HepG2 (cell line): ENCODE results near the gene CRLF1. TPM values are rescaled to one million over a fixed set of nuclear protein-coding genes. Genes with fewer than 3 reads are reported as not detected.
A peak's percentile ranks its signal among the peaks of the same experiment; 100 is the strongest.

Experiments used
- AHR ChIP-seq: IDR thresholded peaks from 2 replicates; pipeline ENCODE4 v1.6.1; 2018; ENCODE audit warnings: missing genetic modification reagents, missing compliant biosample characterization
- ASH2L ChIP-seq: fragments of 300-600, 200-600 bp; sonication (generic); IDR thresholded peaks from 2 replicates; pipeline ENCODE4 v1.7.0; 2017; ENCODE audit warnings: low read depth, mild to moderate bottlenecking, moderate library complexity, mixed read lengths, low read length; ENCODE audit not compliant: insufficient read length
- CBX2 ChIP-seq, 2 experiments: fragments of 200-600 bp in 1 of 2; sonication (generic); formaldehyde crosslinking in 1 of 2; IDR thresholded peaks; 2 replicates each; pipeline versions ENCODE4 v1.7.0 to v1.8.1; 2018 to 2022; ENCODE audit warnings: low read depth in 2 of 2, low read length in 1 of 2, mild to moderate bottlenecking in 1 of 2, missing genetic modification reagents in 1 of 2
- CCAR2 ChIP-seq: fragments of 200-400 bp; formaldehyde crosslinking; optimal IDR thresholded peaks from 2 replicates; pipeline ENCODE3; 2018; ENCODE audit warnings: low read depth, mild to moderate bottlenecking, low read length, moderate library complexity
- ETV5 ChIP-seq: IDR thresholded peaks from 2 replicates; pipeline ENCODE4 v1.6.1; 2018; ENCODE audit warnings: missing biosample characterization, missing genetic modification reagents, inconsistent platforms, borderline replicate concordance
- KDM3A ChIP-seq: IDR thresholded peaks from 2 replicates; pipeline ENCODE4 v1.6.1; 2018; ENCODE audit warnings: low read depth, missing compliant biosample characterization
- KLF16 ChIP-seq, 2 experiments: sonication (generic) in 1 of 2; formaldehyde crosslinking in 1 of 2; IDR thresholded peaks; 2 replicates each; pipeline versions ENCODE4 v1.6.1 to v1.8.0; 2016 to 2023; ENCODE audit warnings: missing genetic modification reagents in 2 of 2, missing compliant biosample characterization in 1 of 2
- NFKBIZ ChIP-seq: IDR thresholded peaks from 2 replicates; pipeline ENCODE4 v1.6.1; 2018; ENCODE audit warnings: missing genetic modification reagents, missing compliant biosample characterization
- NONO ChIP-seq, 2 experiments: fragments of 450-650 bp in 1 of 2; sonication (generic) in 1 of 2; formaldehyde crosslinking in 1 of 2; IDR thresholded peaks in 1 of 2; conservative IDR thresholded peaks in 1 of 2; 2 replicates each; pipeline versions ENCODE4 v1.6.1 to v1.8.0; 2017 to 2022; ENCODE audit warnings: mild to moderate bottlenecking in 1 of 2, missing genetic modification reagents in 1 of 2, moderate library complexity in 1 of 2
- POLR2A ChIP-seq, 2 experiments: IDR thresholded peaks; 2 replicates each; pipeline ENCODE4 v1.6.1; 2011; ENCODE audit warnings: low read depth in 2 of 2, low read length in 2 of 2, mild to moderate bottlenecking in 1 of 2, moderate library complexity in 1 of 2; ENCODE audit not compliant: insufficient read depth in 1 of 2
- THRA ChIP-seq: sonication (generic); formaldehyde crosslinking; IDR thresholded peaks from 2 replicates; pipeline ENCODE4 v1.4.0; 2020; ENCODE audit warnings: missing genetic modification reagents, borderline replicate concordance
- ZBTB42 ChIP-seq: sonication (generic); formaldehyde crosslinking; IDR thresholded peaks from 2 replicates; pipeline ENCODE4 v1.5.0; 2020; ENCODE audit warnings: mild to moderate bottlenecking, missing genetic modification reagents
- ZEB1 ChIP-seq: IDR thresholded peaks from 2 replicates; pipeline ENCODE4 v1.6.1; 2012; ENCODE audit warnings: mild to moderate bottlenecking, low read depth, inconsistent platforms; ENCODE audit not compliant: insufficient replicate concordance
- ZNF205 ChIP-seq: IDR thresholded peaks from 2 replicates; pipeline ENCODE4 v1.6.1; 2018; ENCODE audit warnings: missing biosample characterization, missing genetic modification reagents
- ZNF296 ChIP-seq: sonication (generic); formaldehyde crosslinking; conservative IDR thresholded peaks from 2 replicates; pipeline ENCODE4 v1.5.0; 2020; ENCODE audit warnings: mild to moderate bottlenecking, missing genetic modification reagents
- ZNF383 ChIP-seq: sonication (generic); formaldehyde crosslinking; IDR thresholded peaks from 2 replicates; pipeline ENCODE4 v1.4.0; 2020; ENCODE audit warnings: missing genetic modification reagents, mild to moderate bottlenecking, borderline replicate concordance
- ZNF629 ChIP-seq: sonication (generic); formaldehyde crosslinking; conservative IDR thresholded peaks from 2 replicates; pipeline ENCODE4 v1.5.0; 2020; ENCODE audit warnings: missing genetic modification reagents
- ZNF646 ChIP-seq: sonication (generic); formaldehyde crosslinking; IDR thresholded peaks from 2 replicates; pipeline ENCODE4 v1.9.0; 2021; ENCODE audit warnings: mild to moderate bottlenecking, missing genetic modification reagents
- ZNF709 ChIP-seq: sonication (generic); formaldehyde crosslinking; IDR thresholded peaks from 2 replicates; pipeline ENCODE4 v1.5.0; 2020; ENCODE audit warnings: mild to moderate bottlenecking, missing genetic modification reagents
- polyA plus RNA-seq, 8 experiments: library from polyadenylated mRNA; depleted of rRNA in 3 of 8; stranded (reverse) in 7 of 8; unstranded in 1 of 8; fragments of >200 nt; fragmentation: Illumina TruSeq in 4 of 8; extraction: Trizol in 4 of 8; gene quantifications; 2 replicates each; pipeline versions ENCODE4 v1.2.1 to v1.2.3, GENCODE V29; 2011 to 2016; ENCODE audit warnings: low read depth in 4 of 8, missing spikeins in 1 of 8, mixed read lengths in 1 of 8; ENCODE audit not compliant: insufficient read depth in 1 of 8
- total RNA-seq, 5 experiments: library from RNA; depleted of rRNA; stranded (reverse); fragments of >200 nt; fragmentation: Illumina TruSeq; extraction: Trizol; gene quantifications; 2 replicates each; pipeline ENCODE4 v1.2.3, GENCODE V29; 2016; ENCODE audit warnings: low read depth in 1 of 5
- TF ChIP-seq, protein P1 (sequence below): sonication (generic); formaldehyde crosslinking; IDR thresholded peaks from 2 replicates; pipeline ENCODE4 v1.4.0; 2020; ENCODE audit warnings: missing genetic modification reagents

CRLF1 gene
- total and polyA plus RNA-seq, 2 of the 13 experiments (the other 11 are each of a cell fraction or from before 2014, with no cell fraction given), result 217 to 296 TPM

- peak in 1 of 2 experiments; percentile 53; a peak in 2 of 4 replicates for TF ChIP-seq KLF16 (CRISPR knock-in tag; IDR thresholded peaks at IDR 0.05)
- TF ChIP-seq ZNF296 (CRISPR knock-in tag), result no peak
- peak; percentile 48; the same call in 1 of the 2 replicates for TF ChIP-seq KDM3A (CRISPR knock-in tag)
- peak; percentile 95 for TF ChIP-seq ETV5 (CRISPR knock-in tag)
- TF ChIP-seq AHR, result 0 out of 2 replicates have a peak, but pooled peaks have one; percentile 47
- TF ChIP-seq, protein P1, sequence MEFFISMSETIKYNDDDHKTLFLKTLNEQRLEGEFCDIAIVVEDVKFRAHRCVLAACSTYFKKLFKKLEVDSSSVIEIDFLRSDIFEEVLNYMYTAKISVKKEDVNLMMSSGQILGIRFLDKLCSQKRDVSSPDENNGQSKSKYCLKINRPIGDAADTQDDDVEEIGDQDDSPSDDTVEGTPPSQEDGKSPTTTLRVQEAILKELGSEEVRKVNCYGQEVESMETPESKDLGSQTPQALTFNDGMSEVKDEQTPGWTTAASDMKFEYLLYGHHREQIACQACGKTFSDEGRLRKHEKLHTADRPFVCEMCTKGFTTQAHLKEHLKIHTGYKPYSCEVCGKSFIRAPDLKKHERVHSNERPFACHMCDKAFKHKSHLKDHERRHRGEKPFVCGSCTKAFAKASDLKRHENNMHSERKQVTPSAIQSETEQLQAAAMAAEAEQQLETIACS (CRISPR knock-in tag), result no peak
- no peak for TF ChIP-seq ZNF383
- TF ChIP-seq ZNF646 (CRISPR knock-in tag), result 0 out of 2 replicates have a peak, but pooled peaks have one; percentile 52
- TF ChIP-seq ASH2L, result no peak
- TF ChIP-seq ZNF709 (CRISPR knock-in tag), result 0 out of 2 replicates have a peak, but pooled peaks have one; percentile 40
- no peak for TF ChIP-seq NFKBIZ (CRISPR knock-in tag)
- TF ChIP-seq CBX2 (IDR thresholded peaks at IDR 0.05; ENCODE audit: low read depth, low read length), result no peak
- TF ChIP-seq CBX2 (CRISPR knock-in tag; IDR thresholded peaks at IDR 0.05; ENCODE audit: low read depth), result no peak
- TF ChIP-seq ZNF629, result peak; percentile 42; the same call in 1 of the 2 replicates
- TF ChIP-seq POLR2A (IDR thresholded peaks at IDR 0.05; ENCODE audit: insufficient read depth in 1 of 2, low read depth in 2 of 2, low read length in 2 of 2), result no peak; a peak in 2 of 4 replicates
- no peak for TF ChIP-seq CCAR2
- TF ChIP-seq ZBTB42 (CRISPR knock-in tag), result no peak
- TF ChIP-seq ZEB1, result no peak
- TF ChIP-seq NONO (IDR thresholded peaks at IDR 0.05), result no peak
- no peak; the same call in none of the 2 replicates for TF ChIP-seq NONO (CRISPR knock-in tag; conservative IDR thresholded peaks at IDR 0.05)
- peak; percentile 97 for TF ChIP-seq THRA (CRISPR knock-in tag)
- no peak for TF ChIP-seq ZNF205 (CRISPR knock-in tag)
These were observed 4.1 kb upstream of the CRLF1 start (continued) for GRCh38 chr19:18610556-18611326.
